Measurements from ENCODE around the gene DMKN. TPM values are rescaled to one million over a fixed set of nuclear protein-coding genes. Genes with fewer than 3 reads are reported as not detected.

Gene DMKN
- total RNA-seq, 1 donor from 2014 or later, result 161 TPM

DNA sequence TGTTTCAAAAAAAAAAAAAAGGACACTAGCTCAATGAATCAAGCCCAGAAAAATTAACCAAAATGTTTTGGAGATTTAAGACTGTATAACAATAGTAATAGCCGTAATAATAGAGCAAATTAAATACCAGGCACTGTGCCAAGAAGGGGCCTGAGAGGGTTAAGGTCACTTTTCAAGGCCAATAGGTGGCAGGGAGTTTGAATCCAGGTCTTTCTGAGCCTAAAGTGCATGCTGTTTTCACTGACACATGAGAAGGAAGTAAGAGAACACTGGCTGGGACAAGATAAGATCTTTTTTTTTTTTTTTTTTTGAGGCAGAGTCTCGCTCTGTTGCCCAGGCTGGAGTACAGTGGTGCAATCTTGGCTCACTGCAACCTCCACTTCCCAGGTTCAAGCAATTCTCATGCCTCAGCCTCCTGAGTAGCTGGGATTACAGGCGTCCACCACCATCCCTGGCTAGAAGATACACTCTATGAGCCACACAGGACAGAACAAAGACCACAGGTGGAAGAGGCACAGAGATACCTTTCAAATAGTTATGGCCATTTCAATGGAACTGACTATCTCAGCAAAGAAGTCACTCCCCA, 57.7 kb downstream of the DMKN start:
- no peaks in the 10 kb centered on the region for H3K36me3 Mint-ChIP-seq
- H3K27ac Mint-ChIP-seq, result no peak overlapping the region
- H3K4me3 Mint-ChIP-seq, result no peak overlapping the region
- no peaks in the 10 kb centered on the region for H3K9me3 Mint-ChIP-seq
- peaks cover 13% of the 10 kb centered on the region for H3K27me3 Mint-ChIP-seq (ENCODE audit: low read depth)
- DNase-seq (ENCODE audit: low spot score in 2 of 2, unreplicated experiment in 2 of 2), result no peak
- TF ChIP-seq, protein P1, sequence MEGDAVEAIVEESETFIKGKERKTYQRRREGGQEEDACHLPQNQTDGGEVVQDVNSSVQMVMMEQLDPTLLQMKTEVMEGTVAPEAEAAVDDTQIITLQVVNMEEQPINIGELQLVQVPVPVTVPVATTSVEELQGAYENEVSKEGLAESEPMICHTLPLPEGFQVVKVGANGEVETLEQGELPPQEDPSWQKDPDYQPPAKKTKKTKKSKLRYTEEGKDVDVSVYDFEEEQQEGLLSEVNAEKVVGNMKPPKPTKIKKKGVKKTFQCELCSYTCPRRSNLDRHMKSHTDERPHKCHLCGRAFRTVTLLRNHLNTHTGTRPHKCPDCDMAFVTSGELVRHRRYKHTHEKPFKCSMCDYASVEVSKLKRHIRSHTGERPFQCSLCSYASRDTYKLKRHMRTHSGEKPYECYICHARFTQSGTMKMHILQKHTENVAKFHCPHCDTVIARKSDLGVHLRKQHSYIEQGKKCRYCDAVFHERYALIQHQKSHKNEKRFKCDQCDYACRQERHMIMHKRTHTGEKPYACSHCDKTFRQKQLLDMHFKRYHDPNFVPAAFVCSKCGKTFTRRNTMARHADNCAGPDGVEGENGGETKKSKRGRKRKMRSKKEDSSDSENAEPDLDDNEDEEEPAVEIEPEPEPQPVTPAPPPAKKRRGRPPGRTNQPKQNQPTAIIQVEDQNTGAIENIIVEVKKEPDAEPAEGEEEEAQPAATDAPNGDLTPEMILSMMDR (IDR thresholded peaks at IDR 0.05; ENCODE audit: unreplicated experiment), result no peak
- H3K4me1 Mint-ChIP-seq, result peaks cover 3% of the 10 kb centered on the region

DNA sequence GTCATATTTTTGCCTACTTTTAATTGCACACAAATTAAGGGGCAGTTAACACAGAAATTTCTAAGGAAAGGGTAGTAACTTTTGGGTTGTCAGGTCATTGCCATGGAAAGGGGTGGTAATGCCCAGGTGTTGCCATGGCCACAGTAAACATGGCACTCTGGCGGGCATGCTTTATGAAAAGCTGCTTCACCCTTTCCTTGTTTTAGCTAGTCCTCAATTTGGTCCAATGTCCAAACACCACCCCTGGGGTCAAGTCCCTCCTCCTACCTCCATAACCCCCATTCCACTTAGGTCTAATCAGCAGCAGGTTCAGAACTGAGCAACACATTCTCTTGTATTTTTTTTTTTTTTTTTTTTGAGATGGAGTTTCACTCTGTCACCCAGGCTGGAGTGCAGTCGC, 58.8 kb downstream of the DMKN start:
- Mint-ChIP-seq H3K9me3 (no peaks in the 10 kb centered on the region), H3K36me3 (no peaks in the 10 kb centered on the region), H3K4me1 (peaks cover 3% of the 10 kb centered on the region), H3K27ac (no peak overlapping the region), H3K4me3 (no peak overlapping the region), H3K27me3 (ENCODE audit: low read depth) (peaks cover 21% of the 10 kb centered on the region)
- TF ChIP-seq, protein P1 (IDR thresholded peaks at IDR 0.05; ENCODE audit: unreplicated experiment), result no peak
- no peak for DNase-seq (ENCODE audit: low spot score in 2 of 2, unreplicated experiment in 2 of 2)

DNA sequence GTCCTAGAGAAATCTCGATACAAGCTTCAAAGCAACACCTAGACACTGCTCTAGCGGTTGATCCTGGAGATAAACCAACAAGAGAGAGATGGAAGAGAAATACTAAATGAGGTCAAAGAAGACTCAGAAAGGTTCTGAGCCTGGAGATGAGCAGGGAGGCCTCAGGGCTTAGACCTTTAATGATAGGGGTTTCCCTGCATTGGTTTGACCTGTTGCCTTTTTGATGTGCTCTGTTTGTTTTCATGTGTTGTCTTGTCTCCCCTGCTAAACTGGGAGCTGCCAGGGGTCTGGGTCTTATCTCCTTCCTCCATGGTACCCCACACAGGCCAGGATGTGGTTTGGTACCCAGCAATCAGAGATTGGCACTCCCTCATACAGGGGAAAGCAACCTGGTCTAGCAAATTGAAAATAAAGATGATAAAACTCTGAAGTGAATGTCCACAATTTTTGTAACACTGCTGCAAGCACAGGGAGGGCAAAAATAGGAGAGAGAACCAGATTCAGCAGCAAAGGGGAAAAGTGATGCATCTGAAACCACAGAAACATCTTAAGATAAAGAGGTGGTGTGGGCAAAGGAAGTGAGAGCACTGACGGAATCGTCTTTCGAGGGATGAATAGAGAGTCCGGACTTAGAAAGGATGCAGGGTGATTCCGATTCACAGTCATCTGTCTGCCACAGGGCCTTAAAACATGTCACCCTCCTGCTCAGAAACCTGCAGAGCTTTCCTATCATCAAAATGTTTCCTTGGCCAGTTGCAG, 61.9 kb downstream of the DMKN start:
- TF ChIP-seq, protein P1 (IDR thresholded peaks at IDR 0.05; ENCODE audit: unreplicated experiment), result no peak
- H3K4me3 Mint-ChIP-seq, result no peak overlapping the region
- H3K9me3 Mint-ChIP-seq, result no peaks in the 10 kb centered on the region
- no peak for DNase-seq (ENCODE audit: low spot score in 2 of 2, unreplicated experiment in 2 of 2)
- no peak overlapping the region for H3K27ac Mint-ChIP-seq
- H3K4me1 Mint-ChIP-seq, result peaks cover 11% of the 10 kb centered on the region
- H3K27me3 Mint-ChIP-seq (ENCODE audit: low read depth), result peaks cover 40% of the 10 kb centered on the region
- no peaks in the 10 kb centered on the region for H3K36me3 Mint-ChIP-seq

DNA sequence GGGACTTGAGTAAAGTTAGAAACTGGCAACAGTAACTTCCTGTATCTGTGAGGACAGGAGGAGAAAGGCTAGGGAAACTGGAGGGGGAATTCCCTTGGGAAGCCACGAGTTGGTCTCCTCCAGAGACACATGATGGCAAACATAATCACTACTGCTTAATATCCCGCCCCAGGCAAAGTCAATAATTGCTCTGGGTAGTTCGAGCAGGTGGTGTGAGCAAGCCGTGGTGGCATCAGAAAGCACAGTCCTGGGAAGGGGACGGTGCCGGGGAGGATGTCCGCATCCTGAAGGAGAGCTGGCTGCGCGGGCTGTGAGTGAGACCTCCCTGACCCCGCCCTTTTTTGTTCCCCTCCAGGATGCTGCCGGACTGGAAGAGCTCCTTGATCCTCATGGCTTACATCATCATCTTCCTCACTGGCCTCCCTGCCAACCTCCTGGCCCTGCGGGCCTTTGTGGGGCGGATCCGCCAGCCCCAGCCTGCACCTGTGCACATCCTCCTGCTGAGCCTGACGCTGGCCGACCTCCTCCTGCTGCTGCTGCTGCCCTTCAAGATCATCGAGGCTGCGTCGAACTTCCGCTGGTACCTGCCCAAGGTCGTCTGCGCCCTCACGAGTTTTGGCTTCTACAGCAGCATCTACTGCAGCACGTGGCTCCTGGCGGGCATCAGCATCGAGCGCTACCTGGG, 63.9 kb downstream of the DMKN start:
- TF ChIP-seq, protein P1 (IDR thresholded peaks at IDR 0.05; ENCODE audit: unreplicated experiment), result no peak
- Mint-ChIP-seq H3K9me3 (no peaks in the 10 kb centered on the region), H3K27me3 (ENCODE audit: low read depth) (peaks cover 50% of the 10 kb centered on the region), H3K36me3 (no peaks in the 10 kb centered on the region), H3K4me1 (peaks cover 20% of the 10 kb centered on the region), H3K4me3 (no peak overlapping the region), H3K27ac (no peak overlapping the region)
- DNase-seq (ENCODE audit: low spot score in 2 of 2, unreplicated experiment in 2 of 2), result no peak

DNA sequence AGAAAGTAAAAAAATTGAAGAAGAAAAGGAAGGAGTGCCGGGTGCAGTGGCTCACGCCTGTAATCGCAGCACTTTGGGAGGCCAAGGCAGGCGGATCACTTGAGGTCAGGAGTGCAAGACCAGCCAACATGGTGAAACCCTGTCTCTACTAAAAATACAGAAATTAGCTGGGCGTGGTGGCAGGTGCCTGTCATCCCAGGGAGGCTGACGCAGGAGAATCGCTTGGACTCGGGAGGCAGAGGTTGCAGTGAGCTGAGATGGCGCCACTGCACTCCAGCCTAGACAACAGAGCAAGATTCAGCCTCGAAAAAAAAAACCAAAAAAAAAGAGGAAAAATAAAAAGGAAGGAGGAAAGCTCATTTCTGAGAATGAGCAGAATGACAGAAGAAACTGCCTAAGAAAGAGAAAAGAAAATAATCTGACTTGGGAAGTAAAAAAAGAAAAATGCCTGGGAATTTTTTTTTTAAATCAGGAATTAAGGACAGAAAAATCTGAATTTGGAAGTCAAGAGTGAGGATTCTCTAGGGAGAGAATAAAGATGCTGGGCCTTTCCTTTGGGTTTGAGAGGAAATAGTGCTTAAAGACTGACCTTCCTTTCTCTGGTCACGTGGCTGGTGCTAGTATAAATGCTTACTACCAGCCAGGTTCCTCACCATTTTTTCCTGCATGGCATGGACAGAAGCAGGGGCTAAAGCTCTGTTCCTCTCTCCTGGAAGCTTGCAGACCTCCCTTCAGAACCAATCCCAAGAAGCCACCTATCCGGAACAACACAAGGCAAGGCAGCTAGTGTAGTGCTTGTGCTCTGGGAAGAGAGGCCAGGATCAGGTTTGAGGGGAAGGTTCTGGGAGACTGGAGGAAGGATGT, 65.6 kb downstream of the DMKN start, which contains the start of gene FFAR2:
TSS of gene FFAR2 (plus strand) at position 652 of the 864 bp plus-strand sequence. CDS start 1,458 bp downstream, outside the sequence.
- DNase-seq (ENCODE audit: low spot score in 2 of 2, unreplicated experiment in 2 of 2), result no peak
- Mint-ChIP-seq H3K4me1 (peaks cover 20% of the 10 kb centered on the region), H3K27me3 (ENCODE audit: low read depth) (peaks cover 47% of the 10 kb centered on the region), H3K9me3 (no peaks in the 10 kb centered on the region), H3K36me3 (no peaks in the 10 kb centered on the region), H3K4me3 (no peak within 1 kb of the TSS), H3K27ac (no peak within 1 kb of the TSS)
- TF ChIP-seq, protein P1 (IDR thresholded peaks at IDR 0.05; ENCODE audit: unreplicated experiment), result no peak

Data from mesothelial cell of epicardium (in vitro differentiated cells).